NCI-H128 (cell line): Measurements from ENCODE around the gene RPN2.

Source experiments
- DNase-seq: peaks from one replicate; lab custom pipeline; 2025; ENCODE audit not compliant: unreplicated experiment; lab: John Stamatoyannopoulos, UW

Gene RPN2

GRCh38 chr20:37288091-37288490, 109.0 kb downstream of the RPN2 start:
- no peak for DNase-seq

GRCh38 chr20:37290158-37290810, 111.2 kb downstream of the RPN2 start:
- no peak for DNase-seq
